Left colon (tissue), 2 donors: ENCODE data around the gene CEP70. TPM values are rescaled to one million over a fixed set of nuclear protein-coding genes. Genes with fewer than 3 reads are reported as not detected.
"Not testable (repeated sequence)": the region's sequence is repeated elsewhere in the genome, so short reads cannot be mapped to it uniquely, and the experiment has no call there.

ENCODE experiments used
- ATAC-seq: fragments of 200-7000 bp; cut with Tn5 transposase; one replicate; pipeline ENCODE4 v1.9.1; 2020; ENCODE audit warnings: mild to moderate bottlenecking, moderate library complexity
- DNase-seq, 2 donors: peaks; one replicate each; pipeline ENCODE4 v3.0.0-alpha.2; 2020
- intact Hi-C, 2 donors: fragments of 100-400 bp; cut with DNase I in 1 of 2; cut with micrococcal nuclease in 1 of 2; formaldehyde crosslinking; loops; one replicate each; pipeline versions ENCODE4 v1.11.2 to v1.14.0; 2022; cut with DNase I, micrococcal nuclease
- total RNA-seq, 2 donors: library from RNA; stranded (reverse); fragmentation: NEBNext Ultra II Directional; extraction: Animal tissue kit (Norgen Biotek cat#: 25700); gene quantifications; one replicate each; pipeline ENCODE4 v1.2.1, GENCODE V29; 2021
- donor health status: DM: no; HTN: no; CAD: no.
- donor health status: DM: yes; HTN: yes; CAD: no.

The CEP70 gene
- total RNA-seq, 2 donors from 2014 or later, result 35.8 to 36.4 TPM

- intact Hi-C loops, result no loop called here
- no peak for ATAC-seq
- no peak for DNase-seq
Observed at GRCh38 chr3:138459619-138460535, 134.2 kb downstream of the CEP70 start.

DNA sequence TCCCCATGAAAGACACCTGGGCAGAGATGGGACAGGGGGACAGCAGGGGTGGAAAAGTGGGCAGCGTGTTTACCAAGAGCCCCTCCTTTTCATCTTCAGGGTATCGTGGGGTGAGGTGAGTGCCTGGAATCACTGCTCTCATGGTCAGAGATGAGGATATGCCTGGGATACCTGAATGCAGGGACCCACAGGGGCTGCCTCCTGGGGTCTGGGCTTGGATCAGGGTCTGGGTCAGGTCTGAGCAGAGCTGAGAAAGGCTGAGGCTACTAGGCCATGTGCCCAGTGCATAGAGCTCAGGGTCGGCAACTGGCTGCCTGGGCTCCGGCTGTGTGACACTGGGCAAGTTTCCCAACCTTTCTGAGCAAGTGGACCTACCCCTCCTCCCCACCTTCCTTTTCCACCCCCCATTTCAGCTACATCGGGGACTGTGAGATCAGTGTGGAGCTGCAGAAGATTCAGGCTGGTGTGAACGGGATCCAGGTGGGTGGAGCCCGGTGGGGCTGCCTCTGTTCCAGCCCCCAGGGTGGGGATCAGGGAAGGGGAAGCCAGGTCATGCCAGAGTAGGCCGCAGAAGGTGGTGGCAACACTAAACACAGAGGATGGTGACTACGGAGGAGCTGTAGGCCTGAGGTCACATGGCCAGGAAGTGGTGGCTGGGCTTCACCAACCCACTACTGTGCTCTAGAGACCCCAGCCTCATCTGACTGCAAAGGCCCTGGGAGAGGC lies 135.1 kb downstream of the CEP70 start:
- DNase-seq (no peak), ATAC-seq (no peak)
- intact Hi-C loops, result no loop called here

DNA sequence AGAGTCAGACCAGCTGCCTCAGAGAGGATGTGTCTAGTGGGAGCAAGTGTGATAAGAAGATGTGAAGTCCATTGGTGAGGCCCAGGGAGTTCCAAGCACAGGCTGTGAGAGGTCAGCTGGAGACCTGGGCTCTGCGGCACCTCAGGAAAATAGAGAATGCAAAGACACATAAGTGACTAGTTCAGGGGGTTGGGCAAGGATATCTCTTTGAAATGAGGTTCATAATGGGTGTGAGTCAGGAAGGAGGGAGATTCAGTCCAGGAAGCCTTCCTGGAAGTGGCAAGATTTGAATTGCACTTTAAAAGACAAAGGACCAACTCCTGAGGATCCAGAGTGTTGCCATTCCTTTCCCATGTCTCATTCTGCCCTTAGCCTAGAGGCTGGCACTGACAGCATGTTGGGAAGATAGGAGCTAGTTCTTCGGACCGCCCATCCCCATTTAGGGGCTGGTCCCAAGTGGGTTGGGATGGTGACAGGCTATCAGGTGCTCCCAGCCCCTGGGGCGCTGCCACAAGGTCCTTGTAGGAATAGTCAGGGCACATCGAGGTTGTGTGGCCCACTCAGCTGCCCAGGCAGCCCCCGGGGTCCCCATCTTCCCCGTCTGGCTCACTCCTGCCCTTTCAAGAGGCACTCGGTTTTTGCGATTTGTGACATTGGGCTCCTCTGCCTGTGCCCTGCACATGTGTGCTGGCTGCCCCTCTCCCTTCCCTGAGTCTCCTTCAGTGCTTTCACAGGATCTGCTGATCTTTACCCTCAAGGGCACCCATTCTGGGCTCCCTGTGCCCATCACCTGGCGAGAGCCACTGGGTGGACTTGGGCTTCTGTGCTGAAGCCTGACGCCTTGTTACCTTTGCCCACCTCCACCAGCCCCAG lies 136.0 kb downstream of the CEP70 start:
- intact Hi-C loops, result no loop called here
- DNase-seq (no peak), ATAC-seq (no peak)

DNA sequence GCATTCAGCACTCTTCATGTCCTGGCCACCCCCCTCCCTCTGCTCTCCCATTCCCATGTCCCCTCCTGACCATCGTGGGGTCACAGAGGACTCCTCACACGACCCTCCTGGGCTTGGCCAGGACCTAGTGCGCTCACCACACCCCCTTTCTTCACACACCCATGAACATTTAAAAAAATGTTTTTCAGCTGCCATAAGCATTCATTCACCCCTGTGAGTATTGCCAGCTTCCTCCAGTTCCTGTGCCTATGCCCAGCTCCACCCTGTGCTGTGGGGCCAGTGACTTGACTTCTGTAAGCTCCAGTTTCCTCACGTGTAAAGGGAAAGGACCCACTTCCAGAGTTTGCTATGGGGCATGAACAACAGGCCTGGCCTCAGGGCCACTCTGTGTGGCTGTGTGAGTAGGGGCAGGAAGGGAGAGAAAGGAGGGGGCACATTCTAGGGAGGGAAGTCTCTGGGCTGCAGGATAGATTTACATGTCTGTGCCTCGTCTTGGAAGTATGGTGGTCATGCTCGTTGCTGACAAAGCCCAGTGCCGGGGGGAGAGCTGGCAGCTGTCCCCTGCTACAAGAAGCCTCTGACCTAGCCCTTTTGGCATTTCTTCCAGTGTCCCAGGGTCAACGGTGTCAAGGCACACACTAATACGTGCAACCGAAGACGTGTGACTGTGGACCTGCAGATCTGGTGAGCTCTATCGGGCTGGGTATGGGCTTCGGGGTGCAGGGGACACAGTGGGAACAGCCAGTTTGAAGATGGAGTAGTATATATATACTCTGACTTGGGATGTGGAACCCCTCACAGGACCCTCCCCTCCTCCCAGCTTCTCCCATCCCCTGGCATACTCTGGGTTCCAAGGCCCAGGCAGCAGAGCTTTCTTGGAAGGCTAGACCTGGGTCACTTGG lies 136.8 kb downstream of the CEP70 start:
- ATAC-seq (no peak), DNase-seq (no peak)
- intact Hi-C loops, result no loop called here

GRCh38 chr3:138455801-138456716 lies 138.0 kb downstream of the CEP70 start:
- intact Hi-C loops, result no loop called here
- ATAC-seq, result no peak
- DNase-seq, result no peak

- intact Hi-C loops, ATAC-seq, DNase-seq: not testable (repeated sequence)
Observed at GRCh38 chr3:138453940-138454339, 140.1 kb downstream of the CEP70 start.

GRCh38 chr3:138452436-138452835 lies 141.6 kb downstream of the CEP70 start:
- DNase-seq, result no peak
- no peak for ATAC-seq
- intact Hi-C loops, result no loop called here

- no peak for ATAC-seq
- no peak for DNase-seq
- intact Hi-C loops, result no loop called here
Observed at GRCh38 chr3:138451595-138452162, 142.4 kb downstream of the CEP70 start.

DNA sequence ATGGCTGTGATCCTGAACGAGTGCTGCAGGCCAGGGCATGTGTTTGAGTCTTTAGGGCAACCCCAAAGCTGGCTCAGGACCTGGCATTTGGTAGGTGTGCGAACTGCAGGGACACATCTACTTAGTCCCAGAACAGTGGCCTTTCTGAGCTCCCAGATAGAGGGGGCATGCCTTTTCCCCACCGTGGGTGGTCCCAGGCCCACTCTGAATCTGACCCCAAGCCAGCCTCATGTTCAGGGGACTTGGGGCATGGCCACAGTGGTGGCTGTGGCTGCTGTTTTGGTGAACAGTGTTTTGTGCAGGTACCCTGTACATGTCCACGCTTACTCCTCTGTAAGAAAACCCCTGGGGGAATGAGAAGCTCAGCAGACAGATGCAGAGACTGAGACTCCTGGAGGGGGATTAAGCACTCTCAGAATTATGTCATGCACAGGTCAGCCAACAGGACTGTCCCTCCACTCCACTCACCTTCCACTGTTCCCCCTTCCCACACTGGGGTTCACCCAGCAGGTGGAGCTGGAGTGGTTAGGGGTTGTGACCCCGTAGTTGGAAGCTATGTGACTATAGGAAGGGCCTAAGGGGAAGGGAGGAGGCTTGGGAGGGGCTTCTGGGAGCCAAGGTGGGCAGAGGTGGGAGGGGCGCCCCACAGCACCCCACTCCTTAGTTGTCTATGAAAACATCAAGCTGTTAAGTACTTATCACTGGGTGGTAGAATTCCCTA lies 143.2 kb downstream of the CEP70 start:
- no peak for ATAC-seq
- intact Hi-C loops, result no loop called here
- DNase-seq, result no peak

GRCh38 chr3:138450181-138450580 lies 143.9 kb downstream of the CEP70 start:
- ATAC-seq, result no peak
- DNase-seq, result no peak

DNA sequence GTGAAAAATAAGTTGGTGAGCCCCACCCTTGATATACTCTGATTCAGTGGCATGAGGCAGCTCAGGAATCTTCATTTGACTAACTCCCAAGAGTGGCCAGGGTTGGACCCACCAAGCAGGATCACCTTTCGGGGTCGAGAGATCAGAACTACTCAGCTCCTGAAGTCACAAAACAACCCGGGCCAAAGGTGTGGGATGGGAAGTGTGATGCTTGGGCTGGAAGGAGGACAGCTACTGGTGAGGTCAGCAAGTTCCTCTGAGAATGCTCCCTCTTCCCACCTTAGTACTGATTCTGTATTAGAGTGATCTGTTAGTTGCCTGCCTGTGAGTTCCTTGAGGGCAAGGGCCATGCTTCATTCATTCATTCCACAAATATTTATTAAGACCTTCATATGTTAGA lies 144.6 kb downstream of the CEP70 start:
- intact Hi-C loops, result no loop called here
- no peak for DNase-seq
- ATAC-seq, result no peak

More at GRCh38 chr3:138450181-138450580, 143.9 kb downstream of the CEP70 start:
- intact Hi-C loops, result no loop called here

DNA sequence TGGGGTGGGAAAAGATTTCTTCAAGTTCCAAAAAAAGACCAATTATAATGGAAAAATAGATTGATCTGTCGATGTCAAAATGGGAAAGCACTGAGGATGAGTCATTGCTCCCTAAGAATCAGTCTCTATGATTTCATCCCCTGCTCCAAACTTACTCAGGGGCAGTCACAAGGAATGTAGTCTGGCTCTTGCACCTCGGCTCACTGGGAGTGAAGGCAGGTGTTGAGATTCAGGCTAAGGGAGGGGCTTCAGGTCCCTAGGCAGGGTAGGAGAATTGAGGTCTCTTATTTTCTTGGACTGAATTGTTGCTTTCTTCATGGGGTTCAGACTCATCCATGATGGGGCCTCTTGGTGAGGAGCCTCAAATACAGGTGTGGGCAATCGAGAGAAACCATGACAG lies 145.4 kb downstream of the CEP70 start:
- no peak for DNase-seq
- intact Hi-C loops, result no loop called here
- ATAC-seq, result no peak

GRCh38 chr3:138445654-138446053 lies 148.4 kb downstream of the CEP70 start:
- no peak for DNase-seq
- intact Hi-C loops, result no loop called here
- ATAC-seq, result no peak

DNA sequence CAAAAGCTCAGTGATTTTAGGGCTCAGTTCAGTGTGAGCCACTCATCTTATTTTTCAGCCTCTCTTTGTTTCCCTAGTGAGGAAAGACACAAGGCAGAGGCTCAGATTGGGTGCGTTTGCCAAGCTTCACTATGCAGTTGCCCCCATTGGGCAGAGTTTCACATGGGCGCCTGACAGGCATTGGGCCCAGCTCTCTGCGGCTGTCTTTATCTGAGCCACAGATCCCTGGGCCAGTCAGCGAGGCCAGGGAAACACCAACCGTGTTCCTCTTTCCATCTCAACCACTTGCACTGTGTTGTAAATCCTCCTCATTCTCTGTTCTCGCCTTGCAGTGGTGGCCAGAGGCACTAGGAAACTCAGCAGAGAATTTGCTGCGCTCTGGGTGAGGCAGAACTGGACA lies 148.8 kb downstream of the CEP70 start:
- intact Hi-C loops, result no loop called here
- ATAC-seq (no peak), DNase-seq (no peak)
